ENCODE data around the gene HSD17B10.

- TF ChIP-seq, protein P1, sequence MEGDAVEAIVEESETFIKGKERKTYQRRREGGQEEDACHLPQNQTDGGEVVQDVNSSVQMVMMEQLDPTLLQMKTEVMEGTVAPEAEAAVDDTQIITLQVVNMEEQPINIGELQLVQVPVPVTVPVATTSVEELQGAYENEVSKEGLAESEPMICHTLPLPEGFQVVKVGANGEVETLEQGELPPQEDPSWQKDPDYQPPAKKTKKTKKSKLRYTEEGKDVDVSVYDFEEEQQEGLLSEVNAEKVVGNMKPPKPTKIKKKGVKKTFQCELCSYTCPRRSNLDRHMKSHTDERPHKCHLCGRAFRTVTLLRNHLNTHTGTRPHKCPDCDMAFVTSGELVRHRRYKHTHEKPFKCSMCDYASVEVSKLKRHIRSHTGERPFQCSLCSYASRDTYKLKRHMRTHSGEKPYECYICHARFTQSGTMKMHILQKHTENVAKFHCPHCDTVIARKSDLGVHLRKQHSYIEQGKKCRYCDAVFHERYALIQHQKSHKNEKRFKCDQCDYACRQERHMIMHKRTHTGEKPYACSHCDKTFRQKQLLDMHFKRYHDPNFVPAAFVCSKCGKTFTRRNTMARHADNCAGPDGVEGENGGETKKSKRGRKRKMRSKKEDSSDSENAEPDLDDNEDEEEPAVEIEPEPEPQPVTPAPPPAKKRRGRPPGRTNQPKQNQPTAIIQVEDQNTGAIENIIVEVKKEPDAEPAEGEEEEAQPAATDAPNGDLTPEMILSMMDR (IDR thresholded peaks at IDR 0.05; ENCODE audit: poor library complexity), result no peak
- TF ChIP-seq EZH2 (IDR thresholded peaks at IDR 0.05; ENCODE audit: borderline replicate concordance) (no peak), EZH2phosphoT487 (IDR thresholded peaks at IDR 0.05; ENCODE audit: low read depth, severe bottlenecking, unreplicated experiment) (no peak)
Observed at GRCh38 chrX:53421125-53421524, 13.0 kb downstream of the HSD17B10 start.
